Glomerular visceral epithelial cell (primary cell): ENCODE measurements around the gene MED8.
A peak's percentile ranks its signal among the peaks of the same experiment; 100 is the strongest.
"Not testable (repeated sequence)": the region's sequence is repeated elsewhere in the genome, so short reads cannot be mapped to it uniquely, and the experiment has no call there.

Experiments used
- DNase-seq: peaks from one replicate; pipeline ENCODE4 v3.0.0-alpha.2; 2016; ENCODE audit errors: extremely low spot score

Gene MED8

GRCh38 chr1:43383449-43383848 lies 6.2 kb downstream of the MED8 start:
- DNase-seq: no peak

- no peak for DNase-seq
Observed at GRCh38 chr1:43382027-43382779, 7.4 kb downstream of the MED8 start.

GRCh38 chr1:43381612-43382011 lies 8.0 kb downstream of the MED8 start:
- no peak for DNase-seq

GRCh38 chr1:43379476-43379875 lies 10.1 kb downstream of the MED8 start:
- DNase-seq: no peak

- no peak for DNase-seq
Observed at GRCh38 chr1:43377831-43378230, 11.8 kb downstream of the MED8 start.

GRCh38 chr1:43376723-43377235 lies 12.8 kb downstream of the MED8 start:
- DNase-seq: no peak

GRCh38 chr1:43373066-43373940 lies 16.3 kb downstream of the MED8 start:
- DNase-seq: peak; percentile 62

GRCh38 chr1:43372172-43372571 lies 17.4 kb downstream of the MED8 start:
- no peak for DNase-seq

- DNase-seq: no peak
Observed at GRCh38 chr1:43370564-43370963, 19.0 kb downstream of the MED8 start.

- not testable (repeated sequence) for DNase-seq
Observed at GRCh38 chr1:43369779-43370178, 19.8 kb downstream of the MED8 start.

- no peak for DNase-seq
Observed at GRCh38 chr1:43368646-43369020, 21.0 kb downstream of the MED8 start.

- DNase-seq: peak; percentile 93
Observed at GRCh38 chr1:43367904-43368645, 21.5 kb downstream of the MED8 start, which contains the start of gene ELOVL1. Gene ELOVL1, minus strand, starts transcription at chr1:43368011. Its CDS starts 2,402 bp downstream, at chr1:43365609.

GRCh38 chr1:43367026-43367903 lies 22.3 kb downstream of the MED8 start:
- no peak for DNase-seq

GRCh38 chr1:43366601-43367025 lies 23.0 kb downstream of the MED8 start:
- DNase-seq: peak; percentile 24

- no peak for DNase-seq
Observed at GRCh38 chr1:43366179-43366578, 23.4 kb downstream of the MED8 start.

- no peak for DNase-seq
Observed at GRCh38 chr1:43365678-43366077, 23.9 kb downstream of the MED8 start.

GRCh38 chr1:43363935-43364525 lies 25.6 kb downstream of the MED8 start:
- no peak for DNase-seq

GRCh38 chr1:43363283-43363934 lies 26.2 kb downstream of the MED8 start:
- no peak for DNase-seq

- DNase-seq: no peak
Observed at GRCh38 chr1:43360616-43361015, 29.0 kb downstream of the MED8 start.

- peak; percentile 62 for DNase-seq
Observed at GRCh38 chr1:43359696-43360095, 29.9 kb downstream of the MED8 start.
